Left cardiac atrium (tissue), 4 donors: ENCODE results near the gene MEAK7. TPM values are rescaled to one million over a fixed set of nuclear protein-coding genes. Genes with fewer than 3 reads are reported as not detected.
"Not testable (repeated sequence)": the region's sequence is repeated elsewhere in the genome, so short reads cannot be mapped to it uniquely, and the experiment has no call there.

Source experiments
- ATAC-seq, 2 donors: fragments of 200-7000 bp; cut with Tn5 transposase; one replicate each; pipeline ENCODE4 v1.9.1; 2020; ENCODE audit warnings: mild to moderate bottlenecking in 2 of 2, moderate library complexity in 2 of 2
- DNase-seq: peaks from one replicate; pipeline ENCODE4 v3.0.0-alpha.2; 2020
- intact Hi-C, 2 donors: fragments of 100-400 bp; cut with DNase I; formaldehyde crosslinking; loops; one replicate each; pipeline versions ENCODE4 v1.14.1 to v1.15.1; 2022 to 2023
- total RNA-seq, 2 donors: library from RNA; stranded (reverse); fragmentation: NEBNext Ultra II Directional; extraction: Animal tissue kit (Norgen Biotek cat#: 25700); gene quantifications; one replicate each; pipeline ENCODE4 v1.2.1, GENCODE V29; 2021
- donor health status: DM: no; HTN: yes; CAD: no.
- donor health status: DM: no; HTN: yes; CAD: no; lungs with severe emphysema.
- donor health status: DM: yes; HTN: yes; CAD: no.
- donor health status: Dilated cardiomyopathy.

MEAK7 gene
- total RNA-seq, 2 donors from 2014 or later: 5.2 to 6.7 TPM

DNA sequence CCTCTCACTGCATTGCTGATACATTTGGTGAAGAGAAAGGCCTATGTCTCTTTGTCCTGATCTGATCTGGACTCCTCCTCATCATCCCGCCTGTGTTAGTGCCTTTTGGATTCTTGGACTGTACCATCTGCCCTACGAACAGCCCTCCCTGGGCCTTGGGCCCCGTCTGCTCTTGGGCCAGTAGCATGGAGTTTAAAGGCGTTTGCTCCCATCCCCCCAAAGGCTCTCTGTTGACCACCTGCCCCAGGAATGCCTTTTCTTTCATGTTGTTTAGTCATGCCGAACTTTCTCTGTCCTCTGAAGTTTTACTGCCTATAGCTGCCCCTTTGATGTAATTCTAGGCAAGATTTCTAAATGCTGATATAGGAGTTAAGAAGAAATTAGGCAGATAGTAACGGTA, 30.9 kb upstream of the MEAK7 start:
- intact Hi-C loops: no loop called here
- no peak for ATAC-seq
- no peak for DNase-seq

DNA sequence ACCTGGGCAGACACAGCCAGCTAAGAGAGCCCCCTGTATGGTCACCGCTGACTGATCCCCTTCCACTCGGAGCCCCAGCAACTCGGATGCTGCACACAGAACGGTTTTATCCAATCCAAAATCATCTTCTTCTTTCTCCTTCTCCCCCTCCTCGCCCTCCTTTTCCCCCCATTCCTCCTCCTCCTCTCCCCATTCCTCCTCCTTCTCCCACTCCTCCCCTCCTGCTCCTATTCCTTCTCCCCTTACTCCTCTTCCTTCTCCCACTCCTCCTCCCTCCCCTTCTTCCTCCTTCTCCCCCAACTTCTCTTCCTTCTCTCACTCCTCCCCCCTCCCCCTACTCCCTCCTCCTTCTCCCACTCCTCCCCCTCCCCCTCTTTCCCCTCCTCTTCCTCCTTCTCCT, 30.4 kb upstream of the MEAK7 start:
- ATAC-seq (no peak), DNase-seq (no peak)
- intact Hi-C loops: no loop called here

DNA sequence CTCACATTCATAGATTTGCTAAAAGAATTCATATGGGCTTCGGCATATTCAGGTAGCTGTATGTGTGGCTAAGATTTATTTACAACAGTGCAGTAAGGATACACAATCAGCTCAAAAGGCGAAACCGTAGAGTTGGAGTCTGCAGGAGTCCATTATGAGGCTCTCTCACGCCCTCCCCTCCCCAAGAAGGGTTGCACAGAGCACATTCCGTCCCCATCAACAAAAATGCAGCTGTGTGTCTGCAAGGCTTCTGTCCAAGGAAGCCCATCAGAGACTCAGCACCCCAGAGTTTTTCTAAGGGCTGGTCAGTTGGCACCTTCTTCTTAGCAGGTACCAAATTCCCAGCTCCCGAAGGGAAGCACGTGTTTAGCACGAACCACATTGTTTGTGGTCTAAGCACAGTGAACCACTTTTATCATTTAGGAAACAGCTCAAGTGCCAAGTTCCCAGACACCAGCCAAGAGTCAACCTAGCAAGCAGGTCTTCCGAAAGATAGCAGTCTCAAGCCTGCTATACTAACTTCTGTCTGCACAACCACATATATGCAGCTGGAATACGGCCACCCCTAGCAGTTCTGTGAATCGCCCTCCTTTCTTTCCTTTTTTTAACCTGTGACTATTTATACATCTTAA, 28.5 kb upstream of the MEAK7 start:
- no peak for DNase-seq
- intact Hi-C loops: no loop called here
- ATAC-seq: no peak

- ATAC-seq: peak; percentile 90 to 91
- DNase-seq: peak; percentile 76
- intact Hi-C loops: no loop called here
Measured at GRCh38 chr16:84532291-84532724, 27.8 kb upstream of the MEAK7 start.

GRCh38 chr16:84531671-84532111, 27.2 kb upstream of the MEAK7 start:
- no peak for ATAC-seq
- intact Hi-C loops: no loop called here
- DNase-seq: no peak

DNA sequence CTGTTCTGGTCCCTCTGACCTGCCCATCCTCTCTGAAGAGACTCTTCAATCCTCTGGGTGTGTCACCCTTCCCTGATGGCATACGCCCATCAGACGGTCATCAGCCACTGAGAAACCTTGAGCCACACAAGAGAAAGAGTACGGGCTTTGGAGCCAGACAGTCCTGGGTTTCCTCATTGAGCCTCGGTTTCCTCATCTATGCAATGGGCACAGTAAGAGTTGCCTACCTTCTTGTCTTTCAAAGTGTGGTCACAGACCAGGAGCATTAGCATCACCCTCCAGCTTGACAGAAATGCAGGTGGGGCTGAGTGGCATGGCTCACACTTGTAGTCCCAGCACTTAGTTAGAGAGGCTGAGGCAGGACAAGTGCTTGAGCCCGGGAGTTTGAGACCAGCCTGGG, 26.1 kb upstream of the MEAK7 start:
- DNase-seq (no peak), ATAC-seq (no peak)
- intact Hi-C loops: no loop called here

- DNase-seq (no peak), ATAC-seq (no peak)
- intact Hi-C loops: no loop called here
Measured at GRCh38 chr16:84529607-84530006, 25.1 kb upstream of the MEAK7 start.

- no peak for DNase-seq
- intact Hi-C loops: no loop called here
- no peak for ATAC-seq
Measured at GRCh38 chr16:84528322-84528721, 23.9 kb upstream of the MEAK7 start.

DNA sequence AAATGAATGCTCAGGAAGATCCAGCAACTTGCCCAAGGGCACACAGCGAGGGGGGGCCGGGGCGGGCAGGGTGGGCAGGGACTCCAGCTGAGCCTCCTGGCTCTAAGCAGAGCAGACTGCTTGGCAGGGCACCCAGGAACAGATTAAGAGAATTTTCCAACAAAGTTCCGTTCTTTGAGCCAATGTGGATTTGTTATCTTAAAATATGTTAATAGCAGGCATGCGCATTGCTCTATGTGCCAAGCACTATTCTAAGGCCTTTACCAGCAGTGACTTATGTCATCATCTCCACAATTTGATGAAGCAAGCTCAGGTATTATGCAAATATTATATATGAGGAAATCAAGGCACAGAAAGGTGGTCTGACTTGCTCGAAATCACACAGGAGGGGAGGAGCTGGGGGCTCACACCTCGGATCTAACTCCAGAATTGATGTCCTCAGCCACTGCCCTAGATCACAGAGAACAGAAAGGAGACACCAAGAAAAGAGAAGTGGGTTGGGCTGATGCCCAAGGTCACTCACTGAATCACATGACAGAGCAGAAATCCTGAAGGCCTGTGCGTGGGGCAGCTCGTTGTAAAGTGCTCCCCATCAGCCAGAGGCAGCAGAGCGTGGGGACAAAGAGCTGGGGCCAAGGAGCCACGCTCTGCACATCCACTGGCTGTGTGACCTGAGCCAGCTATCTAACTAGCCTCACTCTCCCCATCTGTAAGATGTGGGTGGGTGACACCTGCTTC, 23.2 kb upstream of the MEAK7 start:
- intact Hi-C loops: no loop called here
- DNase-seq: no peak
- ATAC-seq: no peak

- intact Hi-C loops: no loop called here
- ATAC-seq: peak; percentile 38 to 51
- peak; percentile 46 for DNase-seq
Measured at GRCh38 chr16:84526794-84527531, 22.5 kb upstream of the MEAK7 start.

- intact Hi-C loops, ATAC-seq: not testable (repeated sequence)
Measured at GRCh38 chr16:84524941-84525581, 20.6 kb upstream of the MEAK7 start.

DNA sequence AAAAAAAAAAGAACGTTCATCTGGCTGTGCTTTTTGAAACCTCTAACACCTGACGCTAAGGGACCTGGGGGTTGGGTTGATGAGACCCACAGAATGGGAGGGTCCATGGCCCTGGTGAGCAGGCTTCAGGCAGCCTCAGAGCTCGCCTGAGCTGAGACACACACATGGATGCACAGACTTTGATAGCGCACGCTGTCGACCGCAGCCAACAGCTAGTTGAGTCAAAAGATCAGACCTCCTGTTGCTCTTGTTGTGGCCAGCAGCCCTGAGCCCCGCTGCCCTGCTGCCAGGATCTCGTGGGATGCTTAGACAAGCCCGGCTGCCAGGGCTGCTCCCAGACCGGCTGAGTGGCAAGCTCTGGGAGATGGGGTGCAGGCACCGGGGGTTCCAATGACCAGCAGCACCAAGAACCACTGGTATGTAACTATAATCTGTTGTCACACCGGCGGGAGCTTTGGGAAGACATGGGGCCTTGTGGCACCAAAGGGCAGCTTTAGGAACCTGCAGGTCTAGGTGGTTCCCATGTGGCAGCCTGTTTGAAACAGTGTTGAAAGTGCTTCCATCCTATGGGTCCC, 20.0 kb upstream of the MEAK7 start:
- ATAC-seq (no peak), DNase-seq (no peak)
- intact Hi-C loops: no loop called here

More at GRCh38 chr16:84524941-84525581, 20.6 kb upstream of the MEAK7 start:
- not testable (repeated sequence) for DNase-seq

DNA sequence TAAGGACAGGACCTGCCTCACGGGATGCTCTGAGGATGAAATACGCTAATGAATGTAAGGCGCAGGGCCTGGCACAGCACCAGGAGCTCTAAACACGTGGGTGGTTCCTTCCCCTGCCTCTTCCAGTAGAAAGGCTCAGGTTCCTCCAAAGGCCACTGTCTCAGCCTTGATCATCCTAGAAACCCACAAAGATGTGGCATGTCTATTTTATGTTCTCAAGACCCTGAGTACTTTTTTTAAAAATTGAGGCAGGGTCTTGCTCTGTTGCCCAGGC, 17.0 kb upstream of the MEAK7 start:
- DNase-seq: no peak
- intact Hi-C loops: no loop called here

GRCh38 chr16:84520725-84521496, 16.5 kb upstream of the MEAK7 start:
- ATAC-seq (no peak), DNase-seq (no peak)
- intact Hi-C loops: no loop called here

More for the DNA sequence above, 17.0 kb upstream of the MEAK7 start:
- ATAC-seq: no peak

DNA sequence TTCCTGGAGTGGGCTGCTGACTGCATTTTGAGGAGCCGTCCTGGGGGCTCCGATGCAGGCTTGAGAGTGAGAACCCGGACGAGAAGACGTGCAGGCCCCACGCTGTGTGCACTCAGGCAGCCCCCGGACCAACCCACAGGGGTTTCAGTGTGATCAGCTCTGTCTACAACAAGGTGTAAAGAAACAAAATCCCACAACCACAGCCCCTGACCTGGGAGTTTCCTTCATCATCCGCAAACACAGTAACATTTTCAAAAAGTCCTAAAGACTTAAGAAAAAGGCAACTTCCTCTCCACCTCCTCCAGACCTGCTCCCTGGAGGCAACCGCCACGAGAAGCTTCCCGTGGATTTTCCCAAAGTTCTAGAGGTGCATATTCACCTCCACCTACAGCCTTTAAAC, 15.4 kb upstream of the MEAK7 start:
- intact Hi-C loops: loop anchor here in 1 of 2 donors (10.0 kb wide), 1 partner anchor 205 kb away; no protein-coding TSS in a partner anchor
- DNase-seq (no peak), ATAC-seq (no peak)

- no peak for DNase-seq
- no peak for ATAC-seq
- intact Hi-C loops: loop anchor here in 1 of 2 donors (10.0 kb wide), 1 partner anchor 206 kb away; no protein-coding TSS in a partner anchor
Measured at GRCh38 chr16:84518804-84519341, 14.4 kb upstream of the MEAK7 start.

DNA sequence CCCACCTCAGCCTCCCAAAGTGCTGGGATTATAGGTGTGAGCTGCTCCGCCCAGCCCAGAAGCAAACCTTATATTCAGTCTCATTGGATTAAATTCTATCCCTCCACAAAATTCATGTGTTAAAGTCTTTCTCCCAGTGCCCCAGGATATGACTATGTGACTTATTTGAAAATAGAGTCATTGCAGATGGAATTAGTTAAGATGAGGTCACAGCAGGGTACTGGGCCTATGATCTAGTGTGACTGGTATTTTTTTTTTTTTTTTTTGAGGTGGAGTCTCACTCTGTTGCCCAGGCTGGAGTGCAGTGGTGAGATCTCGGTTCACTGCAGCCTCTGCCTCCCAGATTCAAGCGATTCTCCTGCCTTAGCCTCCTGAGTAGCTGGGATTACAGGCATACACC, 13.8 kb upstream of the MEAK7 start:
- DNase-seq, ATAC-seq: not testable (repeated sequence)
- intact Hi-C loops: loop anchor here in 1 of 2 donors (10.0 kb wide), 1 partner anchor 207 kb away; no protein-coding TSS in a partner anchor

GRCh38 chr16:84517366-84517765, 12.9 kb upstream of the MEAK7 start:
- intact Hi-C loops: loop anchor here in 1 of 2 donors (10.0 kb wide), 1 partner anchor 207 kb away; no protein-coding TSS in a partner anchor
- DNase-seq: no peak
- ATAC-seq: no peak
